GM19463 (cell line): Measurements from ENCODE around the gene ARHGEF18.
"Not testable (repeated sequence)": the region's sequence is repeated elsewhere in the genome, so short reads cannot be mapped to it uniquely, and the experiment has no call there.

Experiments
- ATAC-seq: cut with Tn5 transposase; IDR thresholded peaks from one replicate; pipeline ENCODE4 v1.9.1; 2021; ENCODE audit warnings: mild to moderate bottlenecking, moderate library complexity; ENCODE audit not compliant: unreplicated experiment

ARHGEF18 gene

DNA sequence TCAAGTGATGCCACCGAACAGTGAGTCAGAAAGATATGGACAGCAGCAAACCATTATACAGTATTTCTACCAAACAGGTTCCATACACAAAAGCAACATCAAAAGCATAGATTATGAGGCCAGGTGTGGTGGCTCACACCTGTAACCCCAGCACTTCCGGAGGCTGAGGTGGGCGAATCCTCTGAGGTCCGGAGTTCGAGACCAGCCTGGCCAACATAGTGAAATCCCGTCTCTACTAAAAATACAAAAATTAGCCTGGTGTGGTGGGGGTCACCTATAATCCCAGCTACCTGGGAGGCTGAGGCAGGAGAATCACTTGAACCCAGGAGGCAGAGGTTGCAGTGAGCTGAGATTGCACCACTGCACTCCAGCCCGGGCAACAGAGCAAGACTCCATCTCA is 1.7 kb upstream of the ARHGEF18 start:
- not testable (repeated sequence) for ATAC-seq

DNA sequence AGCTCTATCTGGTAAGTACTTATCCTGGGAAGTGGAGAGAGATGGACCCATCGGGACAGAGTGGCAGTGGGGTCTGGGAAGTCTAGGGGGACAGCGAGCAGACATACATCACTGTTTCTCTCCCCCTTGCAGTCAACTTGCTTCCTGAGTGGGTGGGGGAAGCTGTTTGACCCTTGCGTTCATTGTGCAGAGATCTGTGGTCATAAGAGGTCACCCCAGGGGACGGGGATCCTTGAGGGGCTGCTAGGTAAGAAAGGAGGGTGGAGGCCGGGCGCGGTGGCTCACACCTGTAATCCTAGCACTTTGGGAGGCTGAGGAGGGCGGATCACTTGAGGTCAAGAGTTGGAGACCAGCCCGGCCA is 474 bp downstream of the ARHGEF18 start:
- no peak for ATAC-seq

DNA sequence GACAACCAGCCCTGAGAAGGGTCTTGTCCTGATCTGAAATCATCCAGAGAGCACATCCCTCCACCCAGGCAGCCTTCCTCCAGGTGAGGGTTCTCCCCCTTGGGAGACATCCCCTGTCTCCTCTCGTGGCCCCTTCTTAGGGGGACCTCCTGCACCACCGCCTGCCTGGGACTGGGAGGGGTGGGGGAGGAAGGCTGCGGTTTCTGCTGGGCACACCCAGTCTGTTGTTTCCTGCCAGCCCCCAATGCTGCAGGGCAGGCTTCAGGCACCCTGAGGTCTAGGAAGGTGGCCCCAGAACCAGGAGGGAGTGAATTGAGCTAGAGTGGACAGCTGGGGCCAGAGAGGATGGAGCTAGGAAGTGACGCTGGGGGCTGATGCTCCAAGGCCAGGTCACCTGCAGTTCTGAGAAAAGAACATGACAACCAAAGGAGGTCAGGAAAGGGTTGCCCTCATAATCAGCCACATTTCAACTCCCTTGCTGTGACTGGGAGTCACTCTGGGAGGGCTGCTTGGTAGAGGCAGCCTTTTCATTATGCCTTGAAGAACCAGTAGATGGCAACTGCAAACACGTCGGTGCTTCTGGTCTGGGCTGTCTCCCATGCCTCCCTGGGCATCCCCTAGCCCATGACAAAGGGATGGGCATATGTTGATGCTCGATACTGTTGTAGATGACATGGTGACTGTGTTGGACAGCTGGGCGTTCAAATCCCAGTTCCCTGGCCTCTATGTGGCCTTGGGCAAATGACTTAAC is 1.4 kb downstream of the ARHGEF18 start:
- ATAC-seq, result no peak

DNA sequence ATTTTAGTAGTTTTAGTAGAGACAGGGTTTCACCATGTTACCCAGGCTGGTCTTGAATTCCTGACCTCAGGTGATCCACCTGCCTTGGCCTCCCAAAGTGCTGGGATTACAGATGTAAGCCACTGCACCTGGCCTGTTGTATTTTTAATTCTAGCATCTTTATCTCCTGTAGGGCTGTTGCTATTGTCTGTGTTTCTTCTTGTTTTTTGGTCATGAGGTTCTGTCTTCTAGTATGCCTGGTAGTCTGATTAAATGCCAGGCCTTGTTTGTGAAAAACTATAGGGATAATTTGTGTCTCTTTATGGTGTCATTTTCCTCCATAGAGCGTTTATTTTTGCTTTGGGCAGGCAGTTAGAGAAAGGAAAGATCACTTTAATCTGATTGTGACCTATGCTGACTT is 3.1 kb downstream of the ARHGEF18 start:
- no peak for ATAC-seq

DNA sequence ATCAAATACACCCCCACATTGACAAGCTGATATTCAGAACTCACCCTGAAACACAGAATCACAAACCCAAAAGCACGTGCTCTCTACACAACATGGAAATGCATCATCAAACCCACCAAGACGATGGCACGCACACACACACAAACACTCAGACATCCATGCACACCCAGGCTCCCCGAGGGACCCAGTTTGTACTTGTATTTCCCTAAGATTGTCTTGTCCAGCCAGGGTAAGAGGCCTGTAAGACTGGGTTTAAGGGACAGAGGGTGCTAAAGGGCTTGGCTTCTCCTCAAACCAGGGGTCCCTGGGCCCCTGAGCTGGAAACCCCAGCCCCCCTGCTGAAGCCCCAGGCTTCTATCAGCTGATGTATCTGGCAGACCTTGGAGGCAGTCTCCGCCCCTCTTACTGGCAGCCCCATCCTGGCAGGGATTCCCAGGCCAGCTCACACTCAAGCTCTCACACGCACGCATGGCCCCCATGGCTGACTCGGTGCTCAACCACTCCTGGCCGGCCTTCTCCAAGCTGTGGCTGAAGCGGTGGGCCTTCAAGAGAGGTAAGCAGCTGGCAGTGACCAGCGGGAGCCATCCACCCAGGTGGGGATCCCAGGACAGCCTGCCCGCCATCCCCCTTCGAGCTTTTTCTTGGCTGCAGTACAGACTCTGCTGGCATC is 6.5 kb downstream of the ARHGEF18 start:
- ATAC-seq, result no peak

DNA sequence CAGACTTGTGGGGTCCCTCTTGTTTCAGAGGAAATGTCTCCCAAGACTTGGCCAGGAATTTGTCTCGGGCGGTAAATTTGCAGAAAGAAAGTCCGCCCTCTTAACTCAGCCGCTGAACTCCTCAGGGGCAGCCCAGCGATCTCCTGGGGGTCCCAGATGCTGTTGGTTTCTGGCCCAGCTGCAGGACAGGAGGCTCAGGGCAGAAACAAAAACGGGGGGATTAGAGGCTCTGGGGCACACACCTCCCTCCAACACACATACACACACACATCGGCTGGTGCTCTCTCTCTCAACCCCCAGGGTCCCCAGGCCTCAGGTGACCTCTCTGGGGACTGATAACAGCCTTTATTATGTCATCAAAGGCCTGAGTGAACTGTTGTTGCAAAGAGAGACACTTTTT is 7.1 kb downstream of the ARHGEF18 start:
- ATAC-seq, result no peak

DNA sequence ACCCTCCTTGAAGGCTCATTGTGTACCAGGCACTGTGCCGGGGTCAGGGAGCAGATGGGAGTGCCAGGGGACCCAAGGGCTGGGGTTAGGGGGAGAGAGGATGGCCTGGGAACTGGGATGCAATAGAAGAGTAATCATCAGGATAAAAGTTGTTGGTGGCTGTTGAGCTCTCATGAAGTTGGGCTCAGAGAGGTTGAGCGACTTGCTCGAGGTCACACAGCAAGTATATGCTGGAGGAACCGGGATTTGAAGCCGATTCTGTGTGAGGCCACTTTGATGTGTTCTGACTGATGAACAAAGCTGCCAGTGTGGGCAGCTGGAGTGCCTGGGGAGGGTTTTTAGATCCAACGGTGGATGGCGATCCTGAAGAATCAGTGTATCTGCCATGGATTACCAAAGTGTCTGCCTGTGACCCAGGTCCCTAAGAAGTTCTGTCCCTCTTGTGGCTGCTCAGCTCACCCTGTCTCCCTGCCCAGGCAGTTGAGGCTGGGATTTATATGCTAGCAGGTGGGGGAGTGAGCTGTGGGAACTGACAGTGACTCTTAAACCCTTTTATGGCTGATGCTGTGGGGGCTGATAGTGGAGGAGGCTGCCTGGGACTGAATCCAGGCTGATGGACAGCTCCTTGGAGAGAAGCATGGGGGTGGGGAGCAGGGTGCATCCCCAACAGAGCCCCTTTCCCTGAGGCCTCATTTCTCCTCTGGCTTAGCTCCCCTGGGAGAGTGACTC is 8.3 kb downstream of the ARHGEF18 start:
- no peak for ATAC-seq

DNA sequence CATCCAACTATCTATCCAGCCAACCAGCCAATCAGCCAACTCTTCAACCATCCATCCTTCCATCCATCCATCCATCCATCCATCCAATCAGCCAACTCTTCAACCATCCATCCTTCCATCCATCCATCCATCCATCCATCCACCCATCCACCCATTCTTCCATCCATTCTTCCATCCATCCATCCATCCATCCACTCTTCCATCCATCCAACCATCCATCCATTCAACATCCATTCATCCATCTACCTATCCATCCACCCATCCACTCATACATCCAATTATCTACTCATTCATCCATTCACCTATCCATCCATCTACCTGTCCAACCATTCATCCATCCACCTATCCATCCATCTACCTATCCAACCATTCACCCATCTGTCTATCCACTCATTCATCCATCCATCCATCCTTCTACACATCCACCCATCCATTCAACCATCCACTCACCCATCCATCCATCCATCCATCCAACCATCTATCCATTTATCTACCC is 9.4 kb downstream of the ARHGEF18 start:
- no peak for ATAC-seq

DNA sequence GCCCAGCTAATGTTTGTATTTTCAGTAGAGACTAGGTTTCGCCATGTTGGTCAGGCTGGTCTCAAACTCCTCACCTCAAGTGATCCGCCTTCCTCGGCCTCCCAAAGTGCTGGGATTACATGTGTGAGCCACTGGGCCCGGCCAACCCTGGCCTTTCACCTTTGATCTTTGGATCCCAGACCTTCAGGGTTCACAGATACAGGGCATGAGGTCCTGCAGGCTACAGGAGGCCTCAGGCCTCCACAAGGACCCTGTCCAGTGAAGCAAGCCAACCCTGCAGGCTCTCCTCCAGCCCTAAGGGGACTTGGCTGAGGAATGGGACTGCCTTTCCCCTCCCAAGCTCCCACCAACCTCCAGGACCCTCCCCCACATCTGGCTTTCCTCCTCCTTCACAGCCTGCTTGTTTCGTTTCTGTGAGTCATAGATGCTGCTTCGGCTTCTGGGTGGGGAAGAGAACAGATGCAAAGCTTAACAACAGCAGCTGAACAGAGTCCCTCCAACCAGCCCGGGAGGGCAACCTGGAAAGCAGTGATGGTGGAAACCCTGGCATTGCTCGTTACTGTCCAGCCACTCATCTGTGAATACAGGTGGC is 11.8 kb downstream of the ARHGEF18 start:
- no peak for ATAC-seq

DNA sequence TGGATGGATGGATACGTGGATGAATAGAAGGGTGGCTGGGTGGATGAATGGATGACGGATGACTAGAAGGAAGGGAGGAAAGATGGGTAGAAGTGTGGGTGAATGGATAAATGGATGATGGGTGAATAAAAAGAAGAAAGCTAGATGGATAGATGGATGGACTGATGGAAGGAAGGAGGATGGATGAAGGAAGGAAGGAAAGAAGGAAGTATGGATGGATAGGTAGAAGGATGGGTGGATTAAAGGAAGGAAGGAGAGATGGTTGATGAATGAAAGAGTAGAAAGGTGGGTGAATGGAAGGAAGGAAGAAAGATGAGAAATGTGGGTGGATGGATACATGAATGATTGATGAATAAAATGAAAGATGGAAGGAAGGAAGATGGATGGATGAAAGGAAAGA is 14.5 kb downstream of the ARHGEF18 start:
- no peak for ATAC-seq

DNA sequence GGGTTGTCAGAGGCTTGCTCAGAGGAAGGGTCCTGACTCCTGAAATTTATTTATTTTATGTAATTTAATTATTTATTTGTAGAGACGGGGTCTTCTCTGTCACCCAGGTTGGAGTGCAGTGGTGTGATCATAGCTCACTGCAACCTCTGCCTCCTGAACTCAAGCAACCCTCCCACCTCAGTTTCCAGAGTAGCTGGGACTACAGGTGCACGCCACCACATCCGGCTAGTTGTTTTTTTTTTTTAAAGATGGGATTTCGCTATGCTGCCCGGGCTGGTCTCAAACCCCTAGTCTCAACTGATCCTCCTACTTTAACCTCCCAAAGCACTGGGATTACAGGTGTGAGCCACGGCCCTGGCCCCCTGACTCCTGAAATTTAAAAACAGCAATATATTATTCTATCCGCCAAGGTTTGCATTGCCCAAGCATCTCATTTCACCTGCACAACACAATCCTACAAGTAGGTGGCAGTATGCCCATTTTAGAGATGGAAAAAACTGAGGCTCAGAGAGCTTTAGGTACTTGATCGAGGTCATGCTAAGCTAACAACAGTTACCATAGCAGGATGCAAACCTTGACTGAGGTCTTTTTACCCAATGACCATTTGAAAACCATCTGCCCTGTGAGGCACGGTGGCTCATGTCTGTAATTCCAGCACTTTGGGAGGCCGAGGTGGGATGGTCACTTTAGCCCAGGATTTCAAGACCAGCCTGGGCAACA is 18.1 kb downstream of the ARHGEF18 start:
- ATAC-seq, result no peak

DNA sequence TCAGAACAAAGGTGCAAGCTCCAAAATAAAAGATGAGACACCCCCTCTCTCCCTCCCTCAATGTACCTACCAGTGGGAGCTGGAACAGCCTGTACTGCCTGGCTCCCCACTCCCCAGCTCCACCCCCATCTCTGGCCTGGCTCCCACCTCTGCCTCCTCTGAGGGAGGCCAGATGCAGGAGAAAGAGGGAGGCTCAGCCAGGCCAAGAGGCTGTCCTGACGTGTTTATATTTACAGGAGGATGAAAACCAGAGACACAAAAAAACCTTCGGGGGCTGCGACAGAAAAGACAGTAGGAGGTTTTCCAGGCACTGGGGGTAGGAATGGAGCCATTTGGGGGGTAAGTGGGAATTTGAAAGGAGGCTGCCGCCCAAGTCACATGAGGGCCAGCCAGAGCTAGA is 19.7 kb downstream of the ARHGEF18 start:
- ATAC-seq, result no peak

DNA sequence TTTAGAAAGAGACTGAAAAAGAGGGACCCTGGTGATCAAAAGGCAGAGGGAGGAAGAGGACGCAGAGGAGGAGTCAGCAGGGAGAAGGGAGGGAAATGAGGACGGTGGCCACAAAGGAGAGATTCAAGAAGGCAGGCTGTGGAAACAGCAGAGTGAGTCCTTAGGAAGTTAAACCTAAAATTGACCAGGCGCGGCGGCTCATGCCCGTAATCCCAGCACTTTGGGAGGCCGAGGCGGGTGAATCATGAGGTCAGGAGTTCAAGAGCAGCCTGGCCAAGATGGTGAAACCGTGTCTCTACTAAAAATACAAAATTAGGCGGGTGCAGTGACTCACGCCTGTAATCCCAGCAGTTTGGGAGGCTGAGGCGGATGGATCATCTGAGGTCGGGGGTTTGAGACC is 20.1 kb downstream of the ARHGEF18 start:
- ATAC-seq, result not testable (repeated sequence)

DNA sequence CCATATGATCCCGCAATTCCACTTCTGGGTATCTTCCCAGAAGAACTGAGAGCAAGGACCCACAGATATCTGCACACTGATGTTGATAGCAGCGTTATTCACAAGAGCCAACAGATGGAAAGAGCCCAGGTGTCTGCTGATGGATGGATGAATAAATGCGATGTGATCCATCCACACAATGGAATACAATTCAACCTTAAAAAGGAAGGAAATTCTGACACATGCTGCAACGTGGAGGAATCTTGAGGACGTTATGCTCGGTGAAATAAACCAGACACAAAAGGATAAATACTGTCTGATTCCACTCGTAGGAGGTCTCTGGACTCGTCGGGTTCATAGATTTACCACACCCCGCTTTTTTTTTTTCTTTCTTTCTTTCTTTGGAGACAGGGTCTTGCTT is 21.8 kb downstream of the ARHGEF18 start:
- ATAC-seq, result no peak

DNA sequence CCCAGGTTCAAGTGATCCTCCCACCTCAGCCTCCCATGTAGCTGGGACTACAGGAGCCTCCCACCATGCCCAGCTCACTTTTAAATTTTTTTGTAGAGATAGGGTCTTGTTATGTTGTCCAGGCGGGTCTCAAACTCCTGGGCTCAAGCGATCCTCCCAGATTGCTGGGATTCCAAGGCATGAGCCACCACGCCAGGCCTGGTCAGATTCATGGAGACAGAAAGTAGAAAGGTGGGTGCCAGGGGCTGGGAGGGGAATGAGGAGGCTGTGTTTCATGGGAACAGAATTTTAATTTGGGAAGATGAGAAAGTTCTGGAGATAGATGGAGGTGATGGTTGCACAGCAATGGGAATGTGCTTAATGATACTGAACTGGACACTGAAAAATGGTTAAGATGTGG is 22.3 kb downstream of the ARHGEF18 start:
- ATAC-seq, result no peak

DNA sequence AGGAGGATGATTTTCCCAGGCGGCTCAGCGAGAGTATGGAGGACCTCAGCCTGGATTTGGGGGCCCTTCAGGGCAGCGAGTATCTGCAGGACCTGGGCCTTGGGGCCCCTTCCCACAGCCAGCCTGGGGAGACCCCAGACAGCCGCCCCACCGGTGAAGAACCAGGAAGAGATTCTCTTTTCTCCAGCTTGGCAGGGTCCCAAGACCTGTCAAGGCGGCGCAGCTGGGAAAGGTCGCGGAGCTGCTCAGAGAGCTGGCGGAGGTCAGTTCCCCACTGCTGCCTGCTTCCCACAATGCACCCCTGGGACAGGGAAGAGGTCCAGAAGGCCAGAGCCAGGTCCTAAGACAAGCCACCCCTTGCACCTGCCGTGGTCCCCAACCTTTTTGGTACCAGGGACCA is 24.1 kb downstream of the ARHGEF18 start:
- ATAC-seq, result no peak

DNA sequence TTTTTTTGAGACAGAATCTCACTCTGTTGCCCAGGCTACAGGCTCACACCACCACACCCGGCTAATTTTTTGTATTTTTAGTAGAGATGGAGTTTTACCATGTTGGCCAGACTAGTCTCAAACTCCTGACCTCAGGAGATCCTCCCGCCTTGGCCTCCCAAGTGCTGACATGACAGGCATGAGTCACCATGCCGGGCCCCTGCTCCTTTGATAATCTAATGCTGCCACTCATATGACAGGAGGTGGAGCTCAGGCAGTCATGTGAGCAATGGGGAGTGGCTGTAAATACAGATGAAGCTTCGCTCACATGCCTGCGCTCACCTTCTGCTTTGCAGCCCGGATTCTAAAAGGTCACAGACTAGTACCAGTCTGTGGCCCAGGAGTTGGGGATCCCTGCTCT is 25.1 kb downstream of the ARHGEF18 start:
- no peak for ATAC-seq

DNA sequence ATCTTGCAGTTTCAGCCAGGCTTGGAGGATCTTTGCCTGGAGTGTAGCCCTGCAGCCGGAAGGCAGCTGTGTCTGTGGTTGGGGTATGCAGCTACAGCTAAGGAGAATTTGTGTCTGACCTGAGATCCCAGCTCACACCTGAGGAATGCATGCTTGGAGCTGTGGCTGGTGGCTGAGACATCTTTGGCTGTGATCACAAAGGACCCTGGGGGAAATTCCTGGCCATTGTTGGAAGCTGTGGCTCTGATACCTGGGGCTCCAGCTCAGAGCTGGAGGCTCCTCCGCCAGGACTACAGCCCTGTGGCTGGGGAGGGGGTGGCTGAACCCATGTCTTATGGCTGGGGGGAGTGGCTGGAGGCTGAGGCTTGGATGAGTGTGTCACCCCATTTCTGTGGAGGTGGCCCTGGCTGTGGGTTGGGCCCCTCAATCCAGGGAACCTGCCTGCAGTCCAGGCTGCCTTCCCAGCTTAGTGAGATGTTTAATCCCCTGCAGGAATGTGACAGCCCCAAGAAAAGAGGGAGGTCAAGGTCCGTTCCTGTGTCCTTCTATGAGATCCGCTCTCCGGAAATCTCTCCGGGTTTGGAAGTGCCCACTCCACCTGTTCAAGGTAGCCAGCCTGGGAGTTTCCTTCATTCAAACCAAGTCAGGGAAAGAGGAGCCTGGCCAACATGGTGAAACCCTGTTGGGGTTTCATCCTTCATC is 27.6 kb downstream of the ARHGEF18 start:
- ATAC-seq, result no peak

DNA sequence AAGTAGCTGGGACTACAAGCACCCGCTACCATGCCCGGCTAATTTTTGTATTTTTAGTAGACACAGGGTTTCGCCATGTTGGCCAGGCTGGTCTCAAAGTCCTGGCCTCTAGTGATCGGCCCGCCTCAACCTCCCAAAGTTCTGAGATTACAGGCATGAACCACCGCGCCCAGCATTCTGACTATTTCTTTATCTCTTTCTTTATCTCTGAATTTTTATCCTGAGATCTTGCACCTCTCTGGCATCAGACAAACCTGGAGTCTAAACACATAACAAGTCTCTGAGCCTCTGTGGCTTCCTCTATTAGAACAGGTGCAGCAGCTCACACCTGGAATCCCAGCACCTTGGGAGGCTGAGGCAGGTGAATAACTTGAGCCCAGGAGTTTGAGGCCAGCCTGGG is 28.5 kb downstream of the ARHGEF18 start:
- ATAC-seq, result no peak

DNA sequence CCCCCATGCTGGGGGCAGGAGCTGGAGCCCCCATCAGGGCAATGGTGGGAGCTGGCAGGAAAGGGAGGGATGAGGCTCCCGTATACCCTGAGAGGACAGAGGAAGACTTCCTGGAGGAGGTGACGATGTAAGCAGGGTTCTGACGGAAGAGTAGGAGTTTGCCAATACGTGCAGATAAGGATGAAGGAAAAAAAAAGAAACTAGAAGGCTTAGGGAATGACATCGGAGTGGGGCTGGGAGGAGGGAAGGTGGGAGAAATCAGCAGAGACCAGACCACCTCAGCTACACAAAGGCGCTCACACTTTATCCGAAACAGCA is 32.3 kb downstream of the ARHGEF18 start:
- ATAC-seq, result no peak
